Progenitor cell of endocrine pancreas (in vitro differentiated cells): ENCODE measurements around the gene HSD3B7. TPM values are rescaled to one million over a fixed set of nuclear protein-coding genes. Genes with fewer than 3 reads are reported as not detected.
"Not testable (repeated sequence)": the region's sequence is repeated elsewhere in the genome, so short reads cannot be mapped to it uniquely, and the experiment has no call there.

Source experiments
- DNase-seq: peaks from one replicate; pipeline ENCODE4 v3.0.0; 2021; ENCODE audit warnings: low spot score; ENCODE audit not compliant: unreplicated experiment
- H3K27ac Mint-ChIP-seq: 2 replicates; pipeline ENCODE4 v1.8.0; 2021; ENCODE audit warnings: mild to moderate bottlenecking, moderate library complexity, mixed read lengths
- H3K27me3 Mint-ChIP-seq: 2 replicates; pipeline ENCODE4 v1.8.0; 2021; ENCODE audit warnings: mixed read lengths
- H3K36me3 Mint-ChIP-seq: 2 replicates; pipeline ENCODE4 v1.8.0; 2022; ENCODE audit warnings: mixed read lengths; ENCODE audit not compliant: insufficient read depth
- H3K4me1 Mint-ChIP-seq: 2 replicates; pipeline ENCODE4 v1.8.0; 2021; ENCODE audit warnings: low read depth, mixed read lengths
- H3K4me3 Mint-ChIP-seq: 2 replicates; pipeline ENCODE4 v1.8.0; 2021; ENCODE audit warnings: low read depth, mild to moderate bottlenecking, moderate library complexity, mixed read lengths
- H3K9me3 Mint-ChIP-seq: 2 replicates; pipeline ENCODE4 v1.8.0; 2021; ENCODE audit warnings: low read depth, mixed read lengths
- long read RNA-seq: library from polyadenylated mRNA; unstranded; transcript quantifications from one replicate; pipeline ENCODE4 v2.0.0, GENCODE V29; 2020
- total RNA-seq: library from RNA; stranded (reverse); gene quantifications from 2 replicates; pipeline ENCODE4 v1.2.1, GENCODE V29; 2021
- TF ChIP-seq, protein P1 (sequence below): fragments of 200-600 bp; sonication (generic); IDR thresholded peaks from one replicate; pipeline ENCODE4 v1.5.0; 2021; ENCODE audit warnings: antibody characterized with exemption, mild to moderate bottlenecking; ENCODE audit not compliant: unreplicated experiment

The HSD3B7 gene
- 4.6 and 5.5 TPM in 2 replicates for total RNA-seq
- long read RNA-seq, transcript HSD3B7-202 (7 exons, 2,172 nt) = major isoform, 5 of 8 reads
- long read RNA-seq, partial matches to known transcripts = 0 of 8 reads
- long read RNA-seq, other reads (novel, unspliced or antisense) = 3 of 8 reads

DNA sequence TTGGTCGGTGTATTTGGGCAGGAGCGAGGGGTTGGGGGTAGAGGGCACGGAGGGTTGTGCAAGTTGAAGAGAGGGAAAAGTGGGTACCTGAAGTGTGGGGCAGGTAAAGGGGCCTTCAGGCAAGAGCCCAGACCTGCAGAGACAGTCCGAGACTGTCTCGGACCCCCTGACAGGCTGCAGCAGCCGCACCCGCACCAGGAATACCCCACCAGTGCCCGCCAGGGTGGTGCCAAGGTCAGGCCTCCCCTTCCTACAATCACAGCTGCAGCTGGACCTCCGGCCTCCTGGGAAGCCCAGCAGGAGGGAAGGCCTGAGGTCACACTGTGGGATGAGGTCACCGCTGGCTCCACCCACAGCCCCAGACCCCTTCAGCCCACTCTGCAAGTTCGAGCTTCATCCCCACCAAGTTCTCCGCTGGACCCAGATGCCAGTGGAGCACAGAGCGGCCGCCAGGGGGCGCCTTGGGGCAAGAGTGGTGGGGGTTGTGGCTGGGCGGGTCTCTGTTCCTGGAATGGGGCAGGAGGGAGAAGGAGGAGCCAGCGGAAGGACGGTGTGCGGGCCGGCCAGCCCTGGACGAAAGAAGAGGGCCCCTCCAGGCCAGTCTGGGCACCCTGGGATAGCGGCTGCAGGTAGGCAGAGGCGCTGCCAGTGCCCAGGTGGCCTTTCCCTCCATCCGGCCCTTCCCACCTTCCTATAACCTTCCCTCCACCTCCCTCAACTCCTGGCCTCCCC lies at the start of gene HSD3B7:
Gene HSD3B7, plus strand, starts transcription at position 539 of the 732 bp plus-strand sequence. CDS start 452 bp downstream, outside the sequence.
- peak within 1 kb of the TSS; percentile 56 for H3K4me3 Mint-ChIP-seq
- H3K9me3 Mint-ChIP-seq = no peaks in the 10 kb centered on the region
- H3K27ac Mint-ChIP-seq = peak within 1 kb of the TSS; percentile 84
- peak; percentile 90 for DNase-seq
- peaks cover 8% of the 10 kb centered on the region for H3K36me3 Mint-ChIP-seq
- peaks cover 2% of the 10 kb centered on the region for H3K4me1 Mint-ChIP-seq
- H3K27me3 Mint-ChIP-seq = no peaks in the 10 kb centered on the region
- TF ChIP-seq, protein P1, sequence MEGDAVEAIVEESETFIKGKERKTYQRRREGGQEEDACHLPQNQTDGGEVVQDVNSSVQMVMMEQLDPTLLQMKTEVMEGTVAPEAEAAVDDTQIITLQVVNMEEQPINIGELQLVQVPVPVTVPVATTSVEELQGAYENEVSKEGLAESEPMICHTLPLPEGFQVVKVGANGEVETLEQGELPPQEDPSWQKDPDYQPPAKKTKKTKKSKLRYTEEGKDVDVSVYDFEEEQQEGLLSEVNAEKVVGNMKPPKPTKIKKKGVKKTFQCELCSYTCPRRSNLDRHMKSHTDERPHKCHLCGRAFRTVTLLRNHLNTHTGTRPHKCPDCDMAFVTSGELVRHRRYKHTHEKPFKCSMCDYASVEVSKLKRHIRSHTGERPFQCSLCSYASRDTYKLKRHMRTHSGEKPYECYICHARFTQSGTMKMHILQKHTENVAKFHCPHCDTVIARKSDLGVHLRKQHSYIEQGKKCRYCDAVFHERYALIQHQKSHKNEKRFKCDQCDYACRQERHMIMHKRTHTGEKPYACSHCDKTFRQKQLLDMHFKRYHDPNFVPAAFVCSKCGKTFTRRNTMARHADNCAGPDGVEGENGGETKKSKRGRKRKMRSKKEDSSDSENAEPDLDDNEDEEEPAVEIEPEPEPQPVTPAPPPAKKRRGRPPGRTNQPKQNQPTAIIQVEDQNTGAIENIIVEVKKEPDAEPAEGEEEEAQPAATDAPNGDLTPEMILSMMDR = peak; percentile 86

DNA sequence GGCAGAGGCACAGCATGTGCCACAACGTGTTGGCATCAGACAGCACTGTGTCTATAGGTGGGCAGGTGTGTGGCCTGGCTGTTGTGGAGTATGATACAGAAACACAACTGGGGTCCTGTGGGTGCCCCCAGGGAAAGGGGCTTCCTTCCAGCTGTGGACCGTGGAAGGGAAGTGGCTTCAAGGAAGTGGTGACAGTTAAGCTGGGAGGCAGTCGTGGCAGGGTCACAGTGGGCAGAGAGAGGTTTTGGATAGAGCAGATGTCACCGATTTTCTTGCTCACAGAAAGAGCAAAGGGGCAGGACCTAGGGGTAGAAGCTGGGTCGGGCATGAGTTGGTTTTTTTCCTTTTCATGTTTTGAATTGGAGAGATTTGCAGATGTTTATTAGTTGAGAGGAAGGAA lies 47.3 kb upstream of the HSD3B7 start:
- H3K36me3 Mint-ChIP-seq = peaks cover 20% of the 10 kb centered on the region
- no peaks in the 10 kb centered on the region for H3K9me3 Mint-ChIP-seq
- H3K27ac Mint-ChIP-seq = peak overlapping the region; percentile 12
- H3K4me3 Mint-ChIP-seq = no peak overlapping the region
- DNase-seq = no peak
- no peaks in the 10 kb centered on the region for H3K27me3 Mint-ChIP-seq
- TF ChIP-seq, protein P1 = no peak
- no peaks in the 10 kb centered on the region for H3K4me1 Mint-ChIP-seq

DNA sequence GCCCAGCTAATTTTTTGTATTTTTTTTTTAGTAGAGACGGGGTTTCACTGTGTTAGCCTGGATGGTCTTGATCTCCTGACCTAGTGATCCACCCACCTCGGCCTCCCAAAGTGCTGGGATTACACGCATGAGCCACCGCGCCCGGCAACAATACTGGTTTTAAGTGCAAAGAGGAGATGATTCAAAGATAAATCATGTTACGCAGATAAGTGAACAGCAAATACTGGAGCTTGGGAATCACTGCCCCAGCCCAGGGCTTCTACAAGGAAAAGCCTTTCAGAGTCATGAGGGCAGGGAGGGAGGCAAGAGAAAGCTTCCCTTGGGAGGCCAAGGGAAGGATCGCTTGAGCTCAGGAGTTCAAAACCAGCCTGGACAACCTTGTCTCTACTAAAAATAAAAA lies 45.4 kb upstream of the HSD3B7 start:
- not testable (repeated sequence) for H3K27ac Mint-ChIP-seq, H3K9me3 Mint-ChIP-seq, H3K4me1 Mint-ChIP-seq, DNase-seq, H3K27me3 Mint-ChIP-seq, H3K4me3 Mint-ChIP-seq
- H3K36me3 Mint-ChIP-seq = peaks cover 30% of the 10 kb centered on the region

DNA sequence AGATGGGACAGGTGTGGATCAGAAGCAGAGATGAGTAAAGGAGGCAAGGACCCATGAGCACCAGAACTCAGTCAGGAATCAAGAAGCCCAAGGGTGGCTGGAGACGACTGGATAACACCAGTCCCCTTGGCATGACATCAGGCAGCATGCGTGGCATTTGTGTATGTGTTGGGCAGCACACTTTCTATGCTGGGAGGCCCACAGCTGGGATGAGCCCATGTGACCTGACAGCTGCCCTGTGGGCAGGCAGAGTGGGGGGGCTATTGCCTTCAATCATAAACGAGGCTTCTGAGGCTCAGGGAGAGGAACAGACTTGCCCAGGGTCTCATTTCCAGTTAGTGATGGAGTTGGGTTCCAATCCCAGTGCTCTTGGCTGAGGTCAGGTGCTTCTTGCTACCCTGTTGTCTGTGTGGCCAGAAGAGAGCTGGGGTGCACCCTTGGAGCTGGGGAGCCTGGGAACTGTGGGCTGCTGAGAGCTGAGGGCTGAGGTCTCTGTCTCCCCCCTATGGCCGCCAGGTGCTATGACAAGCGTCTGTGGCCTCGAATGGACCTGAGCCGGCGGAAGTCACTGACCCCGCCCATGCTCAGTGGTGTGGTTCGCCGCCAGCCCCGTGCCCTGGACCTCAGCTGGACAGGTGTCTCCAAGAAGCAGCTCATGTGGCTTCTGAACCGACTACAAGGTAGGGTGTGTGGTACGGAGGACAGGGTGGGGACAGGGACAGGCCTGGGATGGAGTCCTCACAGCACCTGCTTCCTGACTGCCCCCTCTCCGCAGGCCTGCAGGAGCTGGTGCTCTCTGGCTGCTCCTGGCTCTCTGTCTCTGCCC lies 43.2 kb upstream of the HSD3B7 start:
- peaks cover 27% of the 10 kb centered on the region for H3K36me3 Mint-ChIP-seq
- no peak overlapping the region for H3K27ac Mint-ChIP-seq
- TF ChIP-seq, protein P1 = peak; percentile 77
- H3K4me3 Mint-ChIP-seq = no peak overlapping the region
- peak; percentile 48 for DNase-seq
- no peaks in the 10 kb centered on the region for H3K9me3 Mint-ChIP-seq
- peaks cover 1% of the 10 kb centered on the region for H3K4me1 Mint-ChIP-seq
- no peaks in the 10 kb centered on the region for H3K27me3 Mint-ChIP-seq

DNA sequence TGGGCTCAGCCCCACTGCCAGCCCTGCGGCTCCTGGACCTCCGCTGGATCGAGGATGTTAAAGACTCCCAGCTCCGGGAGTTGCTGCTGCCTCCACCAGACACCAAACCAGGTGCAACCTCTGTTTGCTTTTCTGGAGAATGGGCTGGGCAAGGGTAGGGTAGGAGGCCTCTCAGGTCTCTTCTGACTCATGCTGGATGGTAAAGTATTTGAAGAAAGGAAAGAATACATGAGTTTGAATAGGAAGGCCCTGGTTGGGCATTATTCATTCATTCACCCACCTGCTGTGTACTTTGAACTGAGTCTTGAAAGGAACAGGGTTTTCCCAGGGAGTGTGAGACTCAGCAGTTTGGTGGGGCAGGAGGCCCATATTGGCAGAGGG lies 42.6 kb upstream of the HSD3B7 start:
- no peaks in the 10 kb centered on the region for H3K9me3 Mint-ChIP-seq
- DNase-seq = no peak
- H3K4me1 Mint-ChIP-seq = peaks cover 1% of the 10 kb centered on the region
- no peak overlapping the region for H3K4me3 Mint-ChIP-seq
- peaks cover 27% of the 10 kb centered on the region for H3K36me3 Mint-ChIP-seq
- TF ChIP-seq, protein P1 = no peak
- no peaks in the 10 kb centered on the region for H3K27me3 Mint-ChIP-seq
- H3K27ac Mint-ChIP-seq = no peak overlapping the region
